Heart right ventricle (tissue), 16 donors: ENCODE data around the gene DISC1. TPM values are rescaled to one million over a fixed set of nuclear protein-coding genes. Genes with fewer than 3 reads are reported as not detected.
"Not testable (repeated sequence)": the region's sequence is repeated elsewhere in the genome, so short reads cannot be mapped to it uniquely, and the experiment has no call there.

Experiments used
- ATAC-seq, 8 donors: fragments of 200-7000 bp; cut with Tn5 transposase; one replicate each; pipeline ENCODE4 v1.9.1; 2020; ENCODE audit warnings: mild to moderate bottlenecking in 8 of 8, moderate library complexity in 8 of 8, moderate number of reproducible peaks in 1 of 8
- DNase-seq, 2 donors: peaks; one replicate each; pipeline ENCODE4 v3.0.0-alpha.2; 2020
- H3K27ac ChIP-seq, 10 donors: fragments of 200-600 bp; sonication (generic) in 2 of 10; one replicate each; pipeline versions ENCODE4 v1.5.0 to v1.8.0; 2020 to 2022; ENCODE audit warnings: mild to moderate bottlenecking in 3 of 10
- H3K27me3 ChIP-seq, 7 donors: fragments of 200-600 bp; one replicate each; pipeline ENCODE4 v1.8.0; 2021 to 2022; ENCODE audit warnings: mild to moderate bottlenecking in 2 of 7
- H3K36me3 ChIP-seq, 9 donors: fragments of 200-600 bp; sonication (generic) in 1 of 9; one replicate each; pipeline versions ENCODE4 v1.5.0 to v1.8.0; 2020 to 2022; ENCODE audit warnings: mild to moderate bottlenecking in 2 of 9
- H3K4me1 ChIP-seq, 9 donors: fragments of 200-600 bp; sonication (generic) in 1 of 9; one replicate each; pipeline versions ENCODE4 v1.5.0 to v1.8.0; 2020 to 2022; ENCODE audit warnings: mild to moderate bottlenecking in 4 of 9
- H3K4me3 ChIP-seq, 10 donors: fragments of 200-600 bp; sonication (generic) in 2 of 10; one replicate each; pipeline versions ENCODE4 v1.5.0 to v1.8.0; 2020 to 2022; ENCODE audit warnings: mild to moderate bottlenecking in 7 of 10, moderate library complexity in 2 of 10
- H3K9me3 ChIP-seq, 11 donors: fragments of 200-600 bp in 10 of 11; sonication (generic) in 2 of 11; one replicate each; pipeline versions ENCODE4 v1.5.0 to v1.8.0; 2013 to 2022; ENCODE audit warnings: mild to moderate bottlenecking in 2 of 11, control low read depth in 1 of 11, moderate library complexity in 1 of 11
- WGBS, 2 donors: extraction: QIAGEN DNeasy Blood & Tissue Kit; methylation state at CpG; one replicate each; pipeline ENCODE4 v1.1.7; 2013; ENCODE audit warnings: inconsistent platforms in 1 of 2; 5-methylcytosine and 5-hydroxymethylcytosine counted together
- intact Hi-C, 10 donors: fragments of 100-400 bp; cut with DNase I; formaldehyde crosslinking; loops; one replicate each; pipeline versions ENCODE4 v1.11.1 to v1.14.2; 2022
- polyA plus RNA-seq, 2 donors: library from polyadenylated mRNA; stranded (reverse); fragments of 200-250 nt; gene quantifications; one replicate each; pipeline ENCODE4 v1.2.3, GENCODE V29; 2013
- total RNA-seq, 10 donors: library from RNA; stranded (reverse); fragmentation: NEBNext Ultra II Directional in 3 of 10; extraction: Animal tissue kit (Norgen Biotek cat#: 25700) in 3 of 10; gene quantifications; one replicate each; pipeline versions ENCODE4 v1.2.1 to v1.2.4, GENCODE V29; 2021 to 2023
- TF ChIP-seq, protein P1 (sequence below), 9 donors: fragments of 200-600 bp; sonication (generic) in 2 of 9; IDR thresholded peaks; one replicate each; pipeline versions ENCODE4 v1.5.0 to v1.8.0; 2021 to 2022; ENCODE audit warnings: antibody characterized with exemption in 9 of 9, mild to moderate bottlenecking in 5 of 9, moderate library complexity in 1 of 9
- donor health status: Arrhythmogenic right ventricular cardiomyopathy.
- donor health status: ischemic (EF 13 %, LVEDD 7.1; RV severe dilation, severe dysfunction).
- donor health status: healthy with polysubstance abuse.
- donor health status: DM: no; HTN: yes; CAD: no.
- donor health status: DM: no; HTN: no; CAD: no.
- donor health status: ischemic (EF 25% LVEDD 6.9; RV normal size, moderate dysfunction).
- donor health status: ischemic (EF 25% LVEDD 5.7; RV mildly dilated, moderate dysfunction).
- donor health status: healthy.
- donor health status: DM: yes; HTN: yes; CAD: no.
- donor health status: Ischemic cardiomyopathy.
- donor health status: ischemic (EF 35%, LVEDD 5.7; RV mildly dilated, moderate dysfunction).
- donor health status: nonischemic (EF 11% LVEDD 7.7; RV severe dilation, severe dysfunction).
- donor health status: DM: yes; HTN: yes; CAD: no.
- donor health status: PGD.
- donor health status: ischemic (EF 29% LVEDD 5.4; RV normal size, mild dysfunction).
- donor health status: nonischemic (EF 23%, LVEDD 6.1; RV moderate dilation, normal function).

The DISC1 gene
- total and polyA plus RNA-seq, 12 donors: 1.4 to 6.4 (median 4.0) TPM

GRCh38 chr1:231619257-231619634, 7.3 kb upstream of the DISC1 start:
- Histone ChIP-seq H3K4me1 (peaks cover 0 to 34% (median 16%) of the 10 kb centered on the region in 9 donors), H3K4me3 (no peak overlapping the region), H3K36me3 (no peaks in the 10 kb centered on the region), H3K9me3 (no peaks in the 10 kb centered on the region), H3K27me3 (no peaks in the 10 kb centered on the region), H3K27ac (peak overlapping the region in 3 of 10 donors; percentile 3 to 54 (median 8))
- TF ChIP-seq, protein P1, sequence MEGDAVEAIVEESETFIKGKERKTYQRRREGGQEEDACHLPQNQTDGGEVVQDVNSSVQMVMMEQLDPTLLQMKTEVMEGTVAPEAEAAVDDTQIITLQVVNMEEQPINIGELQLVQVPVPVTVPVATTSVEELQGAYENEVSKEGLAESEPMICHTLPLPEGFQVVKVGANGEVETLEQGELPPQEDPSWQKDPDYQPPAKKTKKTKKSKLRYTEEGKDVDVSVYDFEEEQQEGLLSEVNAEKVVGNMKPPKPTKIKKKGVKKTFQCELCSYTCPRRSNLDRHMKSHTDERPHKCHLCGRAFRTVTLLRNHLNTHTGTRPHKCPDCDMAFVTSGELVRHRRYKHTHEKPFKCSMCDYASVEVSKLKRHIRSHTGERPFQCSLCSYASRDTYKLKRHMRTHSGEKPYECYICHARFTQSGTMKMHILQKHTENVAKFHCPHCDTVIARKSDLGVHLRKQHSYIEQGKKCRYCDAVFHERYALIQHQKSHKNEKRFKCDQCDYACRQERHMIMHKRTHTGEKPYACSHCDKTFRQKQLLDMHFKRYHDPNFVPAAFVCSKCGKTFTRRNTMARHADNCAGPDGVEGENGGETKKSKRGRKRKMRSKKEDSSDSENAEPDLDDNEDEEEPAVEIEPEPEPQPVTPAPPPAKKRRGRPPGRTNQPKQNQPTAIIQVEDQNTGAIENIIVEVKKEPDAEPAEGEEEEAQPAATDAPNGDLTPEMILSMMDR (IDR thresholded peaks at IDR 0.05): no peak
- DNase-seq (no peak), ATAC-seq (peak in 1 of 8 donors; percentile 30)
- intact Hi-C loops: no loop called here

DNA sequence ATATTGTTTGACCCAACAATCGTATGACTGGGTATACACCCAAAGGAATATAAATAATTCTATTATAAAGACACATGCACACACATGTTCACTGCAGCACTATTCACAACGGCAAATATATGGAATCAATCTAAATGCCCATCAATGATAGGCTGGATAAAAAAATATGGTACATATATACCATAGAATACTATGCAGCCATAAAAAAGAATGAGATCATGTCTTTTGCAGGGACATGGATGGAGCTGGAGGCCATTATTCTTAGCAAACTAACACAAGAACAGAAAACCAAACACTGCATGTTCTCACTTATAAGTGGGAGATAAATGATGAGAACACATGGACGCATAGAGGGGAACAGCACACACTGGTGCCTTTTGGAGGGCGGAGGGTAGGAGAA, 1.5 kb upstream of the DISC1 start:
- H3K36me3 ChIP-seq, H3K4me3 ChIP-seq, ATAC-seq, H3K27ac ChIP-seq, intact Hi-C loops, DNase-seq, H3K27me3 ChIP-seq, H3K9me3 ChIP-seq: not testable (repeated sequence)
- WGBS, 2 donors: 84 to 95% methylated on average over 4 of the region's 4 CpGs
- peaks cover 4 to 43% (median 36%) of the 10 kb centered on the region in 9 donors for H3K4me1 ChIP-seq

DNA sequence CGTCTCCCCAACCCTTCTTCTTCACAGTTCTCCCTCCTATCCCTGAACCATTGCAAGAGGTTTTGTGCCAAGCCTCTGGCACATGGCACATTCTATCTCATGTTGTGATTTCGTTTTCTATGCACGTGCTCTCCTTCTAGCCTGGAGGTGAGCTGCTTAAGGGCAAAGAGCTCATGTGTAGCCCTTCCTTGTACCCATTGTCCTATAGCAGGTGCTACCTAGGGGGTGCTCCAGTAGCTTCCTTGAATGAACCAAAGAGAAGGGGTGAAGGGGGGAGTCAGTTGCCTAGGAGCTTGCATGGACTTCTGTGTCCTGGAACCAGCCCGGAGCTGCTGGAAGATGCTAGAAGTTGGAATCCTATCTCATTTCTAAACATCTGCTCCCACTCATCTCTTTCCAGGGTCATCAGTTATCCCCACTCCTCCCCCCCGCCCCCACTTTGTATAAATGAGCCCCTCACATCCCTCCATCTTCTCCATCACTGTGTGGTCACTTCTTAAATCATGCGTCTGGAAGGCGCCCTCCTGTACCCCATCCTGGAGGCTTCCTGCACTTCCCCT, 535 bp upstream of the DISC1 start:
- peaks cover 0 to 6% (median 0%) of the 10 kb centered on the region in 9 donors for H3K36me3 ChIP-seq
- WGBS, 2 donors: 12 to 18% methylated on average over 7 of the region's 7 CpGs
- TF ChIP-seq, protein P1 (IDR thresholded peaks at IDR 0.05): no peak
- peaks cover 4 to 52% (median 36%) of the 10 kb centered on the region in 9 donors for H3K4me1 ChIP-seq
- H3K27ac ChIP-seq: peak overlapping the region in 9 of 10 donors; percentile 35 to 98 (median 92)
- no peak for DNase-seq
- H3K27me3 ChIP-seq: no peaks in the 10 kb centered on the region
- intact Hi-C loops: no loop called here
- H3K9me3 ChIP-seq: peaks cover 0 to 4% (median 0%) of the 10 kb centered on the region in 11 donors
- H3K4me3 ChIP-seq: peak overlapping the region; percentile 53 to 98 (median 86)
- ATAC-seq: peak in 2 of 8 donors; percentile 1 to 6

- H3K4me1 ChIP-seq: peaks cover 4 to 52% (median 36%) of the 10 kb centered on the region in 9 donors
- H3K9me3 ChIP-seq: peaks cover 0 to 4% (median 0%) of the 10 kb centered on the region in 11 donors
- peaks cover 0 to 6% (median 0%) of the 10 kb centered on the region in 9 donors for H3K36me3 ChIP-seq
- 1 to 2% methylated on average over 49 of the region's 49 CpGs for WGBS, 2 donors
- no peaks in the 10 kb centered on the region for H3K27me3 ChIP-seq
- peak overlapping the region; percentile 53 to 98 (median 86) for H3K4me3 ChIP-seq
- intact Hi-C loops: no loop called here
- DNase-seq (peak; percentile 74 to 85), ATAC-seq (peak; percentile 88 to 92 (median 91))
- TF ChIP-seq, protein P1 (IDR thresholded peaks at IDR 0.05): peak in 1 of 9 donors; percentile 18
- H3K27ac ChIP-seq: peak overlapping the region; percentile 76 to 98 (median 92)
Observed at GRCh38 chr1:231626951-231627614, 493 bp downstream of the DISC1 start.
